ENCODE measurements around the gene SFXN5. TPM values are rescaled to one million over a fixed set of nuclear protein-coding genes. Genes with fewer than 3 reads are reported as not detected.

SFXN5 gene
- total RNA-seq, 1 donor from 2014 or later: 9.3 TPM

DNA sequence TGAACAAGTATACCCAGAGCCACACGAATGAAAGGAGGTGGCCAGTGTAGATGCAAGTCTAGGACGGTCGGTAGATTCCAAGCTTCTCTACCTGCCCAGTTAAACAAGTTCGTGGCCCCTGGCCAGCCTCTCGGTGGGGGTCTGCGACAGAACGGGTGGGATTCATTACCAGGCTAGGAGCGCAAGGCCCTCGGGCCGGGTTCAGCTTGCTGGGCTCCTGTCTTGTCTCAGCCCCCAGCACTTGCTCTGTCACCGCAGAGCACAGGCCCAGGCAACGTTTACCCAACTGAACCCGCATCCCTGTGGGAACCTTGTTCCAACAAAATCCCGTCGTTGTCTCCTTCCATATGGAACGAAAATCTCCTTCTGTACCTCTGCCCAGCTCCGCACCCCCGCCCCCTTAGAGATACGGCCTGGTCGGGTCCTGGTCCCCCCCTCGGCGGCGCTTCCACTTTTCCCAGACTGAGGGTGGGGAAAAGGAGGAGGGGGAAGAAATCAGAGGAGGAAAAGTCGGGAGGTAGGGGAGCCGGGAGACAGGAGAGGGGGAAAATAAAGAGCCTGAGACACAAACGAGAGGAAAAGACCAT is 156.1 kb downstream of the SFXN5 start:
- intact Hi-C loops (cut with DNase I): no loop called here
- TF ChIP-seq, protein P1, sequence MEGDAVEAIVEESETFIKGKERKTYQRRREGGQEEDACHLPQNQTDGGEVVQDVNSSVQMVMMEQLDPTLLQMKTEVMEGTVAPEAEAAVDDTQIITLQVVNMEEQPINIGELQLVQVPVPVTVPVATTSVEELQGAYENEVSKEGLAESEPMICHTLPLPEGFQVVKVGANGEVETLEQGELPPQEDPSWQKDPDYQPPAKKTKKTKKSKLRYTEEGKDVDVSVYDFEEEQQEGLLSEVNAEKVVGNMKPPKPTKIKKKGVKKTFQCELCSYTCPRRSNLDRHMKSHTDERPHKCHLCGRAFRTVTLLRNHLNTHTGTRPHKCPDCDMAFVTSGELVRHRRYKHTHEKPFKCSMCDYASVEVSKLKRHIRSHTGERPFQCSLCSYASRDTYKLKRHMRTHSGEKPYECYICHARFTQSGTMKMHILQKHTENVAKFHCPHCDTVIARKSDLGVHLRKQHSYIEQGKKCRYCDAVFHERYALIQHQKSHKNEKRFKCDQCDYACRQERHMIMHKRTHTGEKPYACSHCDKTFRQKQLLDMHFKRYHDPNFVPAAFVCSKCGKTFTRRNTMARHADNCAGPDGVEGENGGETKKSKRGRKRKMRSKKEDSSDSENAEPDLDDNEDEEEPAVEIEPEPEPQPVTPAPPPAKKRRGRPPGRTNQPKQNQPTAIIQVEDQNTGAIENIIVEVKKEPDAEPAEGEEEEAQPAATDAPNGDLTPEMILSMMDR (IDR thresholded peaks at IDR 0.05): no peak
- H3K27me3 ChIP-seq: peaks cover 46% of the 10 kb centered on the region
- H3K27ac ChIP-seq: no peak overlapping the region
- H3K36me3 ChIP-seq: no peaks in the 10 kb centered on the region
- H3K9me3 ChIP-seq: no peaks in the 10 kb centered on the region
- DNase-seq (ENCODE audit: low spot score in 2 of 2): no peak
- H3K4me1 ChIP-seq: peaks cover 11 to 39% of the 10 kb centered on the region in 2 donors
- peak overlapping the region; percentile 54 to 60 for H3K4me3 ChIP-seq

DNA sequence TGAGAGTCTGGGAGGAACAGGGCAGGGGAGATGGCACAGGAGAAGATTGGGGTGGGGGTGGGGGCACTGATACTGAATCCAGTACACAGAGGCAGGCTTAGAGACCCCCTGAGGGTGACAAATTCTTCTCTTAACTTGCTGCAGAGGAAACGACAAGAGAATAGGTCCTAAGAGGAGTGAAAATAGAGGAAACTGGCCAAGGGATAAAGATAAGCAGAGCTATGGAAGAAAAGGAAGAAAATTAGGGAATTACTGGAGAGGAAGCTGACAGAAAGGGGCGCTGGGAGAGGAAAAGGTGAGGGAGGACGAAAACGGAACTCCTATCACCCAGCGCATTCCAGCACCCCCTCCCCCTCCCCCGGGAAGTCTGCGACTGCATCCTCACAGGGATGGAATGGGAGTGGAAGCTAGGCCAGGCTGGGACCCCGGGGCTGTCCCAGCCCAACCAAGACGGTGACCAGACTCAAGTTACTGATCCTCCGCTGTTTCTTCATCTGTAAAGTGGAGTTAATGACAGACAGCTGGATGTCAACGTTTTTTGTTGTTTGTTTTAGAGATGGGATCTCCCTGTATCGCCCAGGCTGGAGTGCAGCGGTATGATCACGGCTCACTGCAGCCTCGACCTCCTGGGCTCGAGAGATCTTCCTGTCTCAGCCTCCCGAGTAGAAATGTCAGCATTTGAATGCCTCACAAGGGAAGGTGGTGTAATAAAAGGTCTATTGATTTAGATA is 156.8 kb downstream of the SFXN5 start:
- no peak for DNase-seq (ENCODE audit: low spot score in 2 of 2)
- intact Hi-C loops (cut with DNase I): no loop called here
- Histone ChIP-seq H3K36me3 (no peaks in the 10 kb centered on the region), H3K9me3 (no peaks in the 10 kb centered on the region), H3K4me3 (no peak overlapping the region), H3K4me1 (peaks cover 6 to 32% of the 10 kb centered on the region in 2 donors), H3K27ac (no peak overlapping the region), H3K27me3 (peaks cover 42% of the 10 kb centered on the region)
- TF ChIP-seq, protein P1 (IDR thresholded peaks at IDR 0.05): no peak

DNA sequence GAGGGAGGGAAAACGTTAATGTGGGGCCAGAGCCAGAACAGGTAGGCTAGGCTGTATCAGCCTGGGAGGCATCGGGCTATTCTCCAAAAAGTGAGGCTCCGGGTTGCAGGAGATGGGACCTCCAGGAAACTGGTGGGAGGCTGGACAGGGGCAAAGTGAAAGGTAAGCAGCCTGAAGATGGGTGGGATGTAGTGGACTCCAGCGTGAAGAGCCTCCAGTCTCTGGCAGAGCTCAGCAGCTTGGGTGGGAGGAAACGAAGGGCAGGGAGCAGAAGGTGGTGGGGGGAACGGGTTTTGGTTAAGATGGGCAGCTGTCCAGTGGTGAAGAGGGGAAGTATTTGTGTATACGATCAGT is 157.3 kb downstream of the SFXN5 start:
- no peak for DNase-seq (ENCODE audit: low spot score in 2 of 2)
- intact Hi-C loops (cut with DNase I): no loop called here
- H3K27ac ChIP-seq: no peak overlapping the region
- H3K27me3 ChIP-seq: peaks cover 36% of the 10 kb centered on the region
- no peaks in the 10 kb centered on the region for H3K9me3 ChIP-seq
- H3K36me3 ChIP-seq: no peaks in the 10 kb centered on the region
- TF ChIP-seq, protein P1 (IDR thresholded peaks at IDR 0.05): no peak
- no peak overlapping the region for H3K4me3 ChIP-seq
- peaks cover 6 to 32% of the 10 kb centered on the region in 2 donors for H3K4me1 ChIP-seq

DNA sequence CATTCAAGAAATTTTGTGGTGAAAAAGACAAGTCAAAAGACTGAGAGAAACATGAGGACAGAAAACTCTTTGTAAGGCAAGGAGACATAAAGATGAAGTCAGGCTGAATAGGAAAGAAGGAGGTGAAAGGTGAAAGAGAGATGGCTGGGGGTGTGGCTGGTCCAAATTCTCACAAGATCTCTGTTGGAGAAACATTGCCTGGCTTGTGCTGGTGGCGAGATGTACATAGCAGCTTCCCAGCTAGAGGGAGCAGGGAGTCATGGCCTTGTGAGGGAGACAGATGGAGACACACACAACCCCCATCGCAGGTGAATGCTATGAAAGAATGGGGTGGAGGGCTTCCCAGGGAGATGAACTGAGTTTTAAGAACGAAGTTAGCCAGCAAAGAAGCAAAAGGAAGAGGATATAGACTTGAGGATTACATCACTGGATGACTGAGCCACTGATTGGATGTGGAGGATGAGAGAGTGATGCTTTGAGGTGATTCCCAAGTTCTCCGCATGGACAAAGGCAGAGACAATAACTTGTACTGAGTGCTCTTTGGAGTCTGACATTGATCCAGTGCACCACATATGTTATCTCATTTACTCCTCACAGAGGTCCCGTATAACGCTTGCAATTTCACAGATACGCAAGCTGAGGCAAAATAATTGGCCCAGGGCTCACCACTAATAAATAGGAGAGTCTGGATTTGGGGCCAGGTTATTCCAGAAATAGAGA is 157.9 kb downstream of the SFXN5 start:
- TF ChIP-seq, protein P1 (IDR thresholded peaks at IDR 0.05): no peak

DNA sequence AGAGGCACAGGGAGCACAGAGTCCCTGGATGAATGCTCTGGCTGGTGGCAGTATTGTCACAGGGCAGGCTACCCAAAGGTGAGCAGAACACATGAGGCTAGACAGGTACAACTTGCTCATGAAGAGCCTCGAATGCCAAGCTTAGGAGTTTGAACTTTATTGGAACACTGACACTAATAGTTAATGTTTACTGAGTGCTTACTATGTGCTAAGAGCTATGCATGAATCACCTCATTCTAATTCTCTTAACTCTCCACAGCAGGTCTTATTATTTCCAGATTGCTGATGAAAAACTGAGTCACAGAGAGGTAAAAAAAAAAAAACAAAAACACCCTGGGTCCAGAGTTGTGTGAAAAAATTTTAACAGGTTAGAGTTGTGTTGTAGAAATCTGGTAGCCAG is 160.3 kb downstream of the SFXN5 start:
- Histone ChIP-seq H3K9me3 (no peaks in the 10 kb centered on the region), H3K4me1 (peaks cover 0 to 10% of the 10 kb centered on the region in 2 donors), H3K36me3 (no peaks in the 10 kb centered on the region), H3K4me3 (no peak overlapping the region), H3K27me3 (peaks cover 16% of the 10 kb centered on the region), H3K27ac (no peak overlapping the region)
- DNase-seq (ENCODE audit: low spot score in 2 of 2): no peak
- intact Hi-C loops (cut with DNase I): no loop called here
- TF ChIP-seq, protein P1 (IDR thresholded peaks at IDR 0.05): no peak

More for the DNA sequence above, 157.9 kb downstream of the SFXN5 start:
- DNase-seq (ENCODE audit: low spot score in 2 of 2): no peak
- Histone ChIP-seq H3K9me3 (no peaks in the 10 kb centered on the region), H3K27me3 (peaks cover 36% of the 10 kb centered on the region), H3K4me1 (peaks cover 6 to 31% of the 10 kb centered on the region in 2 donors), H3K4me3 (no peak overlapping the region), H3K27ac (no peak overlapping the region), H3K36me3 (no peaks in the 10 kb centered on the region)
- intact Hi-C loops (cut with DNase I): no loop called here
